H9 (cell line): Measurements from ENCODE around the gene PDPK1. TPM values are rescaled to one million over a fixed set of nuclear protein-coding genes. Genes with fewer than 3 reads are reported as not detected.

Experiments used
- DNase-seq: peaks from one replicate; pipeline ENCODE4 v3.0.0-alpha.2; 2017
- H2AFZ ChIP-seq: one replicate; pipeline ENCODE4 v1.6.1; 2013; ENCODE audit warnings: mild to moderate bottlenecking, low read length, control low read depth, moderate library complexity
- H2AK5ac ChIP-seq: 2 replicates; pipeline ENCODE4 v1.6.1; 2013; ENCODE audit warnings: low read length, control low read depth, mixed read lengths; ENCODE audit not compliant: insufficient read length
- H2BK120ac ChIP-seq: one replicate; pipeline ENCODE4 v1.6.1; 2013; ENCODE audit warnings: low read depth, mild to moderate bottlenecking, low read length, control low read depth, inconsistent platforms; ENCODE audit not compliant: poor library complexity, severe bottlenecking
- H2BK12ac ChIP-seq: 2 replicates; pipeline ENCODE4 v1.6.1; 2013; ENCODE audit warnings: low read length, control low read depth, mixed read lengths, low read depth; ENCODE audit not compliant: insufficient read length
- H2BK15ac ChIP-seq: 2 replicates; pipeline ENCODE4 v1.6.1; 2013; ENCODE audit warnings: low read depth, low read length, control low read depth
- H2BK20ac ChIP-seq: one replicate; pipeline ENCODE4 v1.6.1; 2013; ENCODE audit warnings: low read depth, mild to moderate bottlenecking, low read length, control low read depth, inconsistent platforms; ENCODE audit not compliant: poor library complexity, severe bottlenecking
- H2BK5ac ChIP-seq: 2 replicates; pipeline ENCODE4 v1.6.1; 2013; ENCODE audit warnings: low read length, control low read depth, mixed read lengths; ENCODE audit not compliant: insufficient read length
- H3K14ac ChIP-seq: 2 replicates; pipeline ENCODE4 v1.6.1; 2013; ENCODE audit warnings: low read length, control low read depth; ENCODE audit not compliant: insufficient read depth
- H3K18ac ChIP-seq: 2 replicates; pipeline ENCODE4 v1.6.1; 2013; ENCODE audit warnings: low read depth, mild to moderate bottlenecking, mixed read lengths, low read length, control low read depth; ENCODE audit not compliant: insufficient read length
- H3K23ac ChIP-seq: 2 replicates; pipeline ENCODE4 v1.6.1; 2013; ENCODE audit warnings: low read length, control low read depth, mixed read lengths, low read depth; ENCODE audit not compliant: insufficient read length
- H3K23me2 ChIP-seq: 2 replicates; pipeline ENCODE4 v1.6.1; 2013; ENCODE audit warnings: low read depth, mild to moderate bottlenecking, mixed read lengths, low read length, control low read depth; ENCODE audit not compliant: insufficient read length, poor library complexity, severe bottlenecking
- H3K27ac ChIP-seq: 2 replicates; pipeline ENCODE4 v1.5.1; 2013; ENCODE audit warnings: low read length, control low read depth, mixed read lengths, low read depth; ENCODE audit not compliant: insufficient read length
- H3K27me3 ChIP-seq: 2 replicates; pipeline ENCODE4 v1.6.1; 2013; ENCODE audit warnings: low read length, control low read depth, inconsistent platforms; ENCODE audit not compliant: insufficient read depth
- H3K4ac ChIP-seq: 2 replicates; pipeline ENCODE4 v1.6.1; 2013; ENCODE audit warnings: low read depth, mild to moderate bottlenecking, control low read depth, inconsistent platforms, low read length, moderate library complexity
- H3K4me1 ChIP-seq: 2 replicates; pipeline ENCODE4 v1.6.1; 2013; ENCODE audit warnings: low read length, control low read depth, inconsistent platforms; ENCODE audit not compliant: insufficient read depth
- H3K4me2 ChIP-seq: 2 replicates; pipeline ENCODE4 v1.6.1; 2013; ENCODE audit warnings: low read length, control low read depth, mixed read lengths; ENCODE audit not compliant: insufficient read length, insufficient read depth
- H3K56ac ChIP-seq: 2 replicates; pipeline ENCODE4 v1.6.1; 2013; ENCODE audit warnings: low read depth, mild to moderate bottlenecking, mixed read lengths, low read length, control low read depth; ENCODE audit not compliant: insufficient read length
- H3K79me1 ChIP-seq: 2 replicates; pipeline ENCODE4 v1.6.1; 2013; ENCODE audit warnings: low read depth, mild to moderate bottlenecking, moderate library complexity, low read length, control low read depth, inconsistent platforms; ENCODE audit not compliant: insufficient read depth, poor library complexity, severe bottlenecking
- H3K79me2 ChIP-seq: 2 replicates; pipeline ENCODE4 v1.6.1; 2013; ENCODE audit warnings: low read length, control low read depth, inconsistent platforms; ENCODE audit not compliant: insufficient read depth
- H3K9ac ChIP-seq: 2 replicates; pipeline ENCODE4 v1.6.1; 2013; ENCODE audit warnings: low read length, control low read depth, mixed read lengths; ENCODE audit not compliant: insufficient read length; ENCODE audit errors: extremely low read depth
- H3K9me3 ChIP-seq: one replicate; pipeline ENCODE4 v1.6.1; 2013; ENCODE audit warnings: low read depth, low read length, inconsistent platforms; ENCODE audit not compliant: control insufficient read depth
- H3T11ph ChIP-seq: one replicate; pipeline ENCODE4 v1.6.1; 2013; ENCODE audit warnings: mild to moderate bottlenecking, low read length, control low read depth, inconsistent platforms
- H4K20me1 ChIP-seq: one replicate; pipeline ENCODE4 v1.6.1; 2013; ENCODE audit not compliant: control insufficient read depth, insufficient read length, insufficient read depth
- H4K5ac ChIP-seq: 2 replicates; pipeline ENCODE4 v1.6.1; 2013; ENCODE audit warnings: low read depth, mild to moderate bottlenecking, mixed read lengths, low read length, control low read depth; ENCODE audit not compliant: insufficient read length
- H4K8ac ChIP-seq: replicated peaks from 2 replicates; pipeline ENCODE4 v1.6.1; 2013; ENCODE audit warnings: low read length, control low read depth, mixed read lengths, low read depth; ENCODE audit not compliant: insufficient read length
- H4K91ac ChIP-seq: 2 replicates; pipeline ENCODE4 v1.6.1; 2013; ENCODE audit warnings: low read depth, mild to moderate bottlenecking, moderate library complexity, mixed read lengths, low read length, control low read depth; ENCODE audit not compliant: insufficient read length
- H3K27ac Mint-ChIP-seq, 3 experiments: 2 replicates in 2 of 3; 3 replicates in 1 of 3; pipeline ENCODE4 v1.8.0; 2020 to 2021; ENCODE audit warnings: mixed read lengths in 3 of 3, mild to moderate bottlenecking in 1 of 3, moderate library complexity in 1 of 3
- H3K27me3 Mint-ChIP-seq: 2 replicates; pipeline ENCODE4 v1.8.0; 2021; ENCODE audit warnings: low read depth, mild to moderate bottlenecking, moderate library complexity, mixed read lengths
- H3K36me3 Mint-ChIP-seq, 3 experiments: 2 replicates in 2 of 3; 3 replicates in 1 of 3; pipeline ENCODE4 v1.8.0; 2020 to 2021; ENCODE audit warnings: low read depth in 3 of 3, mixed read lengths in 3 of 3; ENCODE audit not compliant: insufficient read depth in 1 of 3
- H3K4me1 Mint-ChIP-seq, 2 experiments: 2 replicates each; pipeline ENCODE4 v1.8.0; 2020; ENCODE audit warnings: mixed read lengths in 2 of 2
- H3K4me3 Mint-ChIP-seq, 2 experiments: 2 replicates in 1 of 2; 3 replicates in 1 of 2; pipeline ENCODE4 v1.8.0; 2020 to 2021; ENCODE audit warnings: mild to moderate bottlenecking in 2 of 2, mixed read lengths in 2 of 2, moderate library complexity in 1 of 2
- H3K9me3 Mint-ChIP-seq, 2 experiments: 2 replicates in 1 of 2; 3 replicates in 1 of 2; pipeline ENCODE4 v1.8.0; 2020; ENCODE audit warnings: mild to moderate bottlenecking in 2 of 2, mixed read lengths in 2 of 2, moderate library complexity in 1 of 2
- WGBS: extraction: QIAGEN DNeasy Blood & Tissue Kit; methylation state at CpG from one replicate; pipeline ENCODE4 v1.1.7; 2013; ENCODE audit warnings: missing lambda C conversion rate, low lambda C conversion rate, mixed read lengths; ENCODE audit not compliant: insufficient read length; ENCODE audit errors: extremely low coverage; 5-methylcytosine and 5-hydroxymethylcytosine counted together
- total RNA-seq: library from RNA; stranded (reverse); gene quantifications from 2 replicates; pipeline ENCODE4 v1.2.1, GENCODE V29; 2021
- TF ChIP-seq, protein P1 (sequence below): fragments of 200-600 bp; sonication (generic); conservative IDR thresholded peaks from 3 replicates; pipeline ENCODE4 v1.8.0; 2021; ENCODE audit warnings: antibody characterized with exemption, mild to moderate bottlenecking

PDPK1 gene
- total RNA-seq, 1 experiment from 2014 or later, result 32.8 TPM

DNA sequence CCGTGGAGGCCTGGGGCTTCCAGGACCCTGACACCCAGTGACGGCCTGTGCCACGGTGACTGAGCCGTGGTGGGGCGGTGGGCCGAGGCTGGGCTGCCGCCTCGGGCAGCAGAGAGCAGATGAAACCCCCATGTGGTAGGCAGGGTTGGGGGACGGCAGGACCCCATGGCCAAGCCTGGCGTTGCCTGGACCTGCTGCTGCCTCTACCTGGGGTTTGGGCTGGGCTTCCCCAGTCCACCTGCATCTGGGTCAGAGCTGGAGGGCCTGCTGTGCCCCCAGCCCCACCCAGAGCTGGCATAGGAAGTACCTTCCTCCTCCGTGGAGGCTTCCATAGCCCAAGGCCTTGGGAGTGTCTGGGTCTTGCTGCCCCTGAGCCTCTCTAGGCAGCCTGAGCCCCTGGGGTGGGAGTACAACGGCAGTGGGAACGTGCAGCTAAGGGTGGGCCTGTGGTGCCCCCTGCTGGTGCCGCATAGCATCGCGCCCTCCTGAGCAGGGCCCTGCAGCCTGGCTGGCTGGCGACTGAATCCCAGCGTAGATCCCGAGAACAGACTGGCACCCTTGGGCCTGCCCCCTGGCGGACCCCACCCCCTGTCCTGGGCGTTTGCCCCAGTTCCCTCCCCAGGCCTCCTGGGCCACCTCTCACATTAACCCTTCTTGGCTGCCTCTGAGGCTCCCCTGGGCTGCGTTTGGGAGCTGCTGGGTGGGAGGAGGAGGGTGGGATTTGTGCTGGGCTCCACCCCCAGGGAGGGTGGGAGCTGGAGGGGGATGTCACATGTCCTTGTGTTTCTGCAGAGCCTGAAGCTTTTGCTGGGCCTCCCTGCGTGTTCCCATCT, 36.7 kb upstream of the PDPK1 start:
- Histone ChIP-seq H3K18ac (no peak overlapping the region), H3K9ac (no peak overlapping the region), H3K79me1 (no peaks in the 10 kb centered on the region), H4K20me1 (no peaks in the 10 kb centered on the region), H2BK20ac (no peak overlapping the region), H2BK12ac (no peak overlapping the region), H2AK5ac (no peak overlapping the region), H3K27me3 (no peaks in the 10 kb centered on the region), H3K79me2 (no peaks in the 10 kb centered on the region), H4K5ac (no peak overlapping the region), H3K23ac (no peak overlapping the region), H2BK15ac (no peak overlapping the region), H3T11ph (no peak overlapping the region), H2BK5ac (no peak overlapping the region), H2BK120ac (no peak overlapping the region), H4K91ac (no peak overlapping the region), H3K23me2 (peaks cover 3% of the 10 kb centered on the region), H3K27ac (no peak overlapping the region), H3K14ac (0 out of 2 replicates have a peak overlapping the region, but pooled peaks have one; percentile 11), H4K8ac (no peak overlapping the region), H3K4me1 (no peaks in the 10 kb centered on the region), H3K9me3 (no peaks in the 10 kb centered on the region), H3K4ac (no peak overlapping the region), H2AFZ (no peak overlapping the region), H3K56ac (no peak overlapping the region), H3K4me2 (peak overlapping the region; percentile 25)
- TF ChIP-seq, protein P1, sequence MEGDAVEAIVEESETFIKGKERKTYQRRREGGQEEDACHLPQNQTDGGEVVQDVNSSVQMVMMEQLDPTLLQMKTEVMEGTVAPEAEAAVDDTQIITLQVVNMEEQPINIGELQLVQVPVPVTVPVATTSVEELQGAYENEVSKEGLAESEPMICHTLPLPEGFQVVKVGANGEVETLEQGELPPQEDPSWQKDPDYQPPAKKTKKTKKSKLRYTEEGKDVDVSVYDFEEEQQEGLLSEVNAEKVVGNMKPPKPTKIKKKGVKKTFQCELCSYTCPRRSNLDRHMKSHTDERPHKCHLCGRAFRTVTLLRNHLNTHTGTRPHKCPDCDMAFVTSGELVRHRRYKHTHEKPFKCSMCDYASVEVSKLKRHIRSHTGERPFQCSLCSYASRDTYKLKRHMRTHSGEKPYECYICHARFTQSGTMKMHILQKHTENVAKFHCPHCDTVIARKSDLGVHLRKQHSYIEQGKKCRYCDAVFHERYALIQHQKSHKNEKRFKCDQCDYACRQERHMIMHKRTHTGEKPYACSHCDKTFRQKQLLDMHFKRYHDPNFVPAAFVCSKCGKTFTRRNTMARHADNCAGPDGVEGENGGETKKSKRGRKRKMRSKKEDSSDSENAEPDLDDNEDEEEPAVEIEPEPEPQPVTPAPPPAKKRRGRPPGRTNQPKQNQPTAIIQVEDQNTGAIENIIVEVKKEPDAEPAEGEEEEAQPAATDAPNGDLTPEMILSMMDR, result peak; percentile 99; the same call in 2 of the 3 replicates
- H3K4me1 Mint-ChIP-seq, result peaks cover 3 to 5% of the 10 kb centered on the region in 2 experiments
- H3K27me3 Mint-ChIP-seq, result no peaks in the 10 kb centered on the region
- peaks cover 0 to 12% (median 4%) of the 10 kb centered on the region in 3 experiments; a peak in 4 of 7 replicates for H3K36me3 Mint-ChIP-seq
- WGBS, result no CpG with 5 or more reads among the region's 23 CpGs
- no peak overlapping the region for H3K27ac Mint-ChIP-seq
- peak; percentile 94 for DNase-seq
- H3K9me3 Mint-ChIP-seq, result no peaks in the 10 kb centered on the region
- H3K4me3 Mint-ChIP-seq, result peak overlapping the region; percentile 45 to 68; a peak in 4 of 5 replicates
